C4-2B (cell line): ENCODE measurements around the gene ZNHIT1.

Experiments
- ZFX ChIP-seq: fragments of 450-650 bp; IDR thresholded peaks from 2 replicates; pipeline ENCODE4 v1.6.1; 2017
- TF ChIP-seq, protein P1 (sequence below): fragments of 450-650 bp; conservative IDR thresholded peaks from 2 replicates; pipeline ENCODE4 v1.5.1; 2017; ENCODE audit warnings: mild to moderate bottlenecking

DNA sequence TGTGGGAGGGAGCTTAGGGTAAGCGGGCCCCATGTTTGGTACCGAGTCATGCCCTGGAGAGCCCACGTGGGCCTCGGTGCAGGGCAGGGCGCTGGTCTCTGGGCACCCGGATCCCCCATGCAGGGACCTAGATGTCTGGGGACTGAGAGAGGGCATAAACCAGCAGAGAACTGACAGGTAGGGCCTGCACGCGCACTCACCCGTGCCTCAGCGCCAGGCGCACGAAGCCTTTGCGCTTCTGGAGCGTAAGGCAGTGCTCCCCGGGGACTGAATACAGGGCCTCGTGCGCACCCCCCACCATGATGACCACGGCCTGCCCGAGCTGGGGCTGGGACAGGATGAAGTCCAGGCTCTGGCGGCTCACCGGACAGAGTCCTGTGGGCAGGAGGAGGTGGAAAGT is 20.0 kb upstream of the ZNHIT1 start:
- TF ChIP-seq, protein P1, sequence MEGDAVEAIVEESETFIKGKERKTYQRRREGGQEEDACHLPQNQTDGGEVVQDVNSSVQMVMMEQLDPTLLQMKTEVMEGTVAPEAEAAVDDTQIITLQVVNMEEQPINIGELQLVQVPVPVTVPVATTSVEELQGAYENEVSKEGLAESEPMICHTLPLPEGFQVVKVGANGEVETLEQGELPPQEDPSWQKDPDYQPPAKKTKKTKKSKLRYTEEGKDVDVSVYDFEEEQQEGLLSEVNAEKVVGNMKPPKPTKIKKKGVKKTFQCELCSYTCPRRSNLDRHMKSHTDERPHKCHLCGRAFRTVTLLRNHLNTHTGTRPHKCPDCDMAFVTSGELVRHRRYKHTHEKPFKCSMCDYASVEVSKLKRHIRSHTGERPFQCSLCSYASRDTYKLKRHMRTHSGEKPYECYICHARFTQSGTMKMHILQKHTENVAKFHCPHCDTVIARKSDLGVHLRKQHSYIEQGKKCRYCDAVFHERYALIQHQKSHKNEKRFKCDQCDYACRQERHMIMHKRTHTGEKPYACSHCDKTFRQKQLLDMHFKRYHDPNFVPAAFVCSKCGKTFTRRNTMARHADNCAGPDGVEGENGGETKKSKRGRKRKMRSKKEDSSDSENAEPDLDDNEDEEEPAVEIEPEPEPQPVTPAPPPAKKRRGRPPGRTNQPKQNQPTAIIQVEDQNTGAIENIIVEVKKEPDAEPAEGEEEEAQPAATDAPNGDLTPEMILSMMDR, result no peak
- no peak for TF ChIP-seq ZFX
